ENCODE data around the gene MMP23B.
A peak's percentile ranks its signal among the peaks of the same experiment; 100 is the strongest.

The MMP23B gene

GRCh38 chr1:1620433-1621139, 11.4 kb upstream of the MMP23B start:
- DNase-seq (ENCODE audit: low read depth in 2 of 2) = no peak

DNA sequence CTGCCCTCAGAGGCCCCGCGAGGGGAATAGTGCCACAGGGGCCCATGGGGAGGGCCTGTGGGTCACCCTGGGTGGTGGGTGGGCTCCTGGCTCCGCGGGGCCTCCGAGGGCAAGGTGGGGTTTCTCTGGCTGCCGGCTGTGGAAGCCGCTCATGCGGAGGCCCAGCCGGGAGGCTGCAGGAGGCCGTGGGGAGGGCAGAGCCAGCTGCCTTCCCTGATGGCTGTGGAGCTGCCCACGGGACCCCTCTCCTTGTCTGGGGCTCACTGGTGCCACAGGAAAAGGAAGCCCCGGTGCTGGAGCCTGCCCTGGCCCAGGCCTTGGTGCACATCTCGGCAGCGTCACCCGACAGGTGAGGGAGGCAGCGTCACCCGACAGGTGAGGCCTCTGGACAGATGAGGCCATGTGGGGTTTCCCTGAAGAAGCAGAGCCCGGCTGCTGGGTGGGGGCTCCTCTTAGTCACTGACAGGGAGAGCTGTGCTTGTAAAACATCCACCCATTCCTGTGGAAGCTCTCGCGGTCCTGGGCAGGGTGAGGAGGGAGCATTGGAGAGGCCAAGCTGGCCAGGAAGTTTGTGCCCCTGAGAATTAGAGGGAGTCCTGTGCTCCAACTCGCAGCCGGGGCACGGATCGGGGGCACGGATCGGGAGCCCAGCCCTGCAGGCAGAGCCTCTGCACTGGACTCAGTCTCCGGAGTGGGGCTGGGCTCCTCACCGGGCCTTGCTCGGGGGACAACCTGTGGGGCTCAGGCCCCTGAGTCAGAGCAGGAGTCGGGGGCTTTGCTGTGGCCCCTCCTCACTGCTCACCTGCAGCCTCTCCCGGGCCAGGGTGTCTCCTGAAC, 10.6 kb upstream of the MMP23B start:
- no peak for DNase-seq (ENCODE audit: low read depth in 2 of 2)

DNA sequence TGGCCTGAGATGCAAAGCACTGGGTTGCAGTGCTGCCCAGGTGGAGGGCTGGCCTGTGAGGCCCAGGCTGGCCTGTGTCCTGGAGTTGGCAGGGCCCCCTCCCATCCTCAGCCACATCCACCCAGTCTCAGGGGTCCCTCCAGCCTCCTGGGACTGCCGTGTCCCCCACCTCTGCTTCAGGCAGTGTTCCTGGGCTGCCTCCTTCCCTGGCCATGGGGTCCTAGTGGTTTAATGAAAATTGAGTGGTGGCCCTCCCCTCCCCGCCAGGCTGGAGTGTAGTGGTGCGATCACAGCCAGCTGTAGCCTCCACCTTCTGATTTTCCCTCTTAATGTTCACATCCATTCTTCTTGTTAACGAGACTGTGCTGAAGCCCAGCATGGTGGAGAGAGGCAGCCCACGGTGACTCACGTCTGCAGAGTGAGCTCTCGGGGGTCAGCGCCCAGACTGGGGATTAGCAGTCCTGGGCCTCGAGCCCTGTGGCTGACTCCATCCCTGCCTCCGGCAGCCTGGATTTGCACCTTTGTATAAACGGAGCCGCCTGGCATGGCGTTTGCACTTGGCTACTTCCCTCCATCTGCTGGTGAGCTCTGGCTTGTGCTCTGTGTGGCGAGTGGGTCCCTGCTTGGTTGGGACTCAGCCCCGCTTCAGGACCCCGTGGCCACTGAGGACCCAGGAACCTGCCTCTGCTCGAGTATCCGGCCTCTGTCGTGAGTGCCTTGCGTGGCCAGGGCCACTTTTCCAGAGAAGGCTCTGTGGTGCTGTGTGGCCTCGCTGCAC, 9.8 kb upstream of the MMP23B start:
- DNase-seq (ENCODE audit: low read depth in 2 of 2) = no peak

GRCh38 chr1:1622788-1623094, 9.2 kb upstream of the MMP23B start:
- DNase-seq (ENCODE audit: low read depth in 2 of 2) = no peak

- no peak for DNase-seq (ENCODE audit: low read depth in 2 of 2)
Observed at GRCh38 chr1:1623181-1623630, 8.8 kb upstream of the MMP23B start.

DNA sequence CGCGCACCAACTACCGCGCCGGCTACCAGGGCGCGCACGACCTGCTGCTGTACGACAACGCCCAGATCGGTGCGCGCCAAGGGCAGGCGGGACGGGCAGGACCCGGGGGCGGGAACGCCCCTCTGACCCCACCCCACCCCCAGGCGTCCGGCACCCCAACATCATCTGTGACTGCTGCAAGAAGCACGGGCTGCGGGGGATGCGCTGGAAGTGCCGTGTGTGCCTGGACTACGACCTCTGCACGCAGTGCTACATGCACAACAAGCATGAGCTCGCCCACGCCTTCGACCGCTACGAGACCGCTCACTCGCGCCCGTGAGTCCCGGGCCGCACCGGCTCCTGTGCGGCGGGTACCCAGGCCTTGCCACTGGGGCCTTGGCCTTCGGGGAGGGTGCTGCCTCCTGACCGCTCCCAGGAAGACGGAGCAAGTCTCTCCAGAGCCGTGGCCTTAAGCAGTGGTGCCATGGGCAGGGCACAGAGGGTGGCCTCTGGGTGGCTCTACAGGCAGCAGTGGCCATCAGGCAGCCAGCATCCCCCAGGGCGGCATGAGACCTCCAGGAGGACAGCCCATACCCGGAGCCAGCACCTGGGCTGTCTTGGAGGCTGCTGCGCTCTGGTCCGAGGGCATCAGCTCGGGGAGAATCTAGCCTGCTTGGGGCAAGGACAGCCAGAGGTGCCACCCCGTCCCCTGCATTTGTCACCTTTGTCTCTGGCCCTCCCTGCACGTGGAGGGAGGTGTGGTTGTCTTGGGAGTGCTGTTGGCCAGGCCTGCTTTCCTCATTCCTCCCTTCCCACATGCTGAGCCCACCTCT, 8.1 kb upstream of the MMP23B start:
- DNase-seq (ENCODE audit: low read depth in 2 of 2) = no peak

DNA sequence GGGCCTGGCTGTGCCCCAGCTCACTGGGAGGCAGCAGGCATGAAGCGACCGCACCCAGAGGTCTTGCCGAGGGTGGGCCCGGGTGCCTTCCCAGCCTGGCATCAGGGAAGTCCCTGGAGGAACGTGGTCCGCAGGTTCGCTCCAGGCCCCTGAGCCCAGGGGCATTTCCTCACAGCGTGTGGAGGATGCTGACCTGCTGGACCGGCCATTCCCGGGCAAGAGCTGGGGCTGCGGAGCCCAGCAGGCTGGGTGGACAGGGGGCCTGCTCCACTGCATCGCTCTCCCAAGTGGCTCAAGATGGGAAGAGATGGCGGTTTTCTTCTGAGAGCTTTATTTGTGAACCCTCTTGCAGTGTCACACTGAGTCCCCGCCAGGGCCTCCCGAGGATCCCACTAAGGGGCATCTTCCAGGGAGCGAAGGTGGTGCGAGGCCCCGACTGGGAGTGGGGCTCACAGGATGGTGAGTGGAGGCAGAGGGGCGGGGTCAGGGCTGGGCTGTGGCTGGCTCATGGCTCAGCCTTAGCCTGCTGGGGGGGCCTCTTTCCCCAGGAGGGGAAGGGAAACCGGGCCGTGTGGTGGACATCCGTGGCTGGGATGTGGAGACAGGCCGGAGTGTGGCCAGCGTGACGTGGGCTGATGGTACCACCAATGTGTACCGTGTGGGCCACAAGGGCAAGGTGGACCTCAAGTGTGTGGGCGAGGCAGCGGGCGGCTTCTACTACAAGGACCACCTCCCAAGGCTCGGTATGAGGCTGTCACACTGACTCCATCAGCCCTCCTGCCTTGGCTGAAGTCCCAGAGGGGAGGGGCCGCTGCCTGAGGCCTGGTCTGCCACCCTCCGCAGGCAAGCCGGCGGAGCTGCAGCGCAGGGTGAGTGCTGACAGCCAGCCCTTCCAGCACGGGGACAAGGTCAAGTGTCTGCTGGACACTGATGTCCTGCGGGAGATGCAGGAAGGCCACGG, 7.2 kb upstream of the MMP23B start:
- DNase-seq (ENCODE audit: low read depth in 2 of 2) = no peak

DNA sequence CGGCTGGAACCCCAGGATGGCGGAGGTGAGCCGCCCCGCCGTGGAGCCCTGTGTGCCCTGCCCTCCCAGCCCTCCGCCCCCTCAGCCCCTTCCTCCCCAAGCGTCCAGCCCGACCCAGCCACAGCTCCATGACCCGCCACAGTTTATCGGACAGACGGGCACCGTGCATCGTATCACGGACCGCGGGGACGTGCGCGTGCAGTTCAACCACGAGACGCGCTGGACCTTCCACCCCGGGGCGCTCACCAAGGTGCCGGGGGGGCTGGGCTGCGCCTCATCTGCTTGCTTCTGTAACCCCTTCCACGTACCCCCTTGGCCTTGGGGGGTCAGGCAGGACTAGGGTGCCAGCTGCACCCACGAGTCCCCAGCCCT, 6.6 kb upstream of the MMP23B start:
- no peak for DNase-seq (ENCODE audit: low read depth in 2 of 2)

DNA sequence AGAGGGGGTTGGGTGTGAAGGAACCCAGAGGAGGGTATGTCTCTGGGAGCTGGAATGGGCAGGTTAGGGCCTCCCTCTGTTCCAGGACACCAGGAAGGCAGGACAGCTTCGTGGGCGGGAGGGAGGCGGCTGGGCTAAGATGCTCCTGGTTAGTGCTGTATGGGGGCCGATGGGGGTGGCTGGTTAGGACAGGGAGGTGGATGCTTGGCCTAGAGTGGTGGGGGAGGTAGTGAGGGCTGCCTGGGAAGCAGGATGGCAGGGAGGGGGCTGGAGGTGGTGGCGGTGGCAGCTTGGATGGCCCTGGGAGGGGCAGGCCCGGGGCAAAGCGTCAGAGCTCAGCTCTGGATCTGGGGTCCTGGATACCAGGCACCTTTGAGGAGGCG, 6.2 kb upstream of the MMP23B start:
- DNase-seq (ENCODE audit: low read depth in 2 of 2) = no peak

DNA sequence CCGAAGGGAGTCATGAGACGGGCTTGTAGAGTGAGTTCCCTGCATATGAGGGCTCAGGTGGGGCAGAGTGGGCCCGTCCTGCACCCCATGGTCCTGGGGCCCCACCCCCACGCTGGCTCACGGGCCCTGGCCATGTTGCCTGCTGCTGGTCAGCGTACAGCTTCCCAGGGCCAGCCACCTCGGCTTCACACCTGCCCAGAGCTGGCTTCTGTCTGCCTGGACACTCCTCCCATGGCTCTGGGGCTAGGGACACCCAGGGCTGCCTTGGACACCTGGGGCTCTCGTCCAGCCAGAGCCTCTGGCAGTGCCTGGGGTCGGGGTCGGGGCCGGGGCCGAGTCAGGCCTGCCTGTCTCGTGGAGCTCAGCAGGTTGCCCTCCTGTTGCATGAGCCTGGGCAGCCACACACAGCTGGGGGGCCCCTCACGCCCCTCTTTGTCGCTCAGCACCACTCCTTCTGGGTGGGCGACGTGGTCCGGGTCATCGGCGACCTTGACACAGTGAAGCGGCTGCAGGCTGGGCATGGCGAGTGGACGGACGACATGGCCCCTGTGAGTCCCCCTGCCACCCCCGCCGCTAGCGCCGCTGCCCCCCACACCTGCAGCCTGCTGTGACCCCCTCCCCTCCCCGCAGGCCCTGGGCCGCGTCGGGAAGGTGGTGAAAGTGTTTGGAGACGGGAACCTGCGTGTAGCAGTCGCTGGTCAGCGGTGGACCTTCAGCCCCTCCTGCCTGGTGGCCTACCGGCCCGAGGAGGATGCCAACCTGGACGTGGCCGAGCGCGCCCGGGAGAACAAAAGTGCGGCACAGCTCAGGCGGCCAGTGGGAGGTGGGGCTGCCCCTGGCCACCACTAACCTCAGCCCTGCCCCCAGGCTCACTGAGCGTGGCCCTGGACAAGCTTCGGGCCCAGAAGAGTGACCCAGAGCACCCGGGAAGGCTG, 5.5 kb upstream of the MMP23B start:
- DNase-seq (ENCODE audit: low read depth in 2 of 2) = no peak

DNA sequence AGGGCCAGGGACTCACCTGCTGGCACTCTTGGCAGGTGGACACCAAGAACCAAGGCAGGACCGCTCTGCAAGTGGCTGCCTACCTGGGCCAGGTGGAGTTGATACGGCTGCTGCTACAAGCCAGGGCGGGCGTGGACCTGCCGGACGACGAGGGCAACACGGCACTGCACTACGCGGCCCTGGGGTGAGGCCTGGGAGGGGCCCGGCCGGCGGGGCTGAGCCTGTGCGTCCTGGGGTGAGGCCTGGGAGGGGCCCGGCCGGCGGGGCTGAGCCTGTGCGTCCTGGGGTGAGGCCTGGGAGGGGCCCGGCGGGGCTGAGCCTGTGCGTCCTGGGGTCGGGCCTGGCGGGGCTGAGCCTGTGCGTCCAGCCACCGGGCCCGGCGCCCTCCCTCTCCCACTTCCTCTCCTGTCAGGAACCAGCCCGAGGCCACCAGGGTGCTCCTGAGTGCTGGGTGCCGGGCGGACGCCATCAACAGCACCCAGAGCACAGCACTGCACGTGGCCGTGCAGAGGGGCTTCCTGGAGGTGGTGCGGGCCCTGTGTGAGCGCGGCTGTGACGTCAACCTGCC, 4.6 kb upstream of the MMP23B start:
- DNase-seq (ENCODE audit: low read depth in 2 of 2) = no peak

GRCh38 chr1:1627829-1628753, 3.9 kb upstream of the MMP23B start:
- no peak for DNase-seq (ENCODE audit: low read depth in 2 of 2)

- DNase-seq (ENCODE audit: low read depth in 2 of 2) = peak in 1 of 2 donors; percentile 40
Observed at GRCh38 chr1:1628754-1629429, 3.1 kb upstream of the MMP23B start.

DNA sequence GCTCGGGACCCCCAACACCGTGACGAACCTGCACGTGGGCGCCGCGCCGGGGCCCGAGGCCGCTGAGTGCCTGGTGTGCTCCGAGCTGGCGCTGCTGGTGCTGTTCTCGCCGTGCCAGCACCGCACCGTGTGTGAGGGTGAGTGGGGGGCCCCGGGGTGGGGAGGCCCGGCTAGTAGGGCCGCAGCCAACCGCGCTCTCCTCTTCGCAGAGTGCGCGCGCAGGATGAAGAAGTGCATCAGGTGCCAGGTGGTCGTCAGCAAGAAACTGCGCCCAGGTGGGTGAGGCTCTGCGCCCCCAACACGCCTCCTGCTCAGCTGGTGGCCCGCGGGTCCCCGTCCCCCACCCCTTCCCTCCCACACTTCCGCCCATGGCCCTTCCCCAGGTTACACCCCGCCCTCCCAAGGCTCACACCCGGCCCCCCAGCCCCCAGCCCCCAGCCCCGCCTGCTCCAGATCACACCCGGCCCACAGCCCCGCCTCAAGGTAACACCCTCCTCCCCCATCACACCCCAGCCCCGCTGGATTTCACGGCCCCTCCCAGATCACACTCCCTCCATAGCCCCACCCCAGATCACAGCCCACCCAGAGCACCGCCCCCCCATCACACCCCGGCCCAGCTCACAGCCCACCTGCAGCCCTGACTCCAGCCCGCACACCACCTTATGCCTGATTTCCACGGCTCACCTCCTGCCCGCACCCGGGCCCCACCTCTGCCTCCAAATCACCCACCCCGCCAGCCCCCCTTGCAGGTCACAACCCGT, 2.4 kb upstream of the MMP23B start:
- peak; percentile 30 to 40 for DNase-seq (ENCODE audit: low read depth in 2 of 2)

GRCh38 chr1:1630191-1630964, 1.6 kb upstream of the MMP23B start:
- DNase-seq (ENCODE audit: low read depth in 2 of 2) = peak; percentile 80 to 81
